Stomach (tissue), 4 donors: Measurements from ENCODE around the gene DYNC1I2.

ENCODE experiments used
- EP300 ChIP-seq: sonication (generic); formaldehyde crosslinking; IDR thresholded peaks from one replicate; pipeline ENCODE4 v1.6.1; 2017; ENCODE audit warnings: antibody characterized with exemption
- POLR2A ChIP-seq, 4 donors: fragments of 450-650 bp; IDR thresholded peaks; one replicate each; pipeline ENCODE4 v1.6.1; 2016; ENCODE audit warnings: antibody characterized with exemption in 4 of 4, control low read depth in 2 of 4, mild to moderate bottlenecking in 1 of 4, moderate library complexity in 1 of 4
- POLR2AphosphoS5 ChIP-seq, 3 donors: sonication (generic); formaldehyde crosslinking; IDR thresholded peaks; one replicate each; pipeline ENCODE4 v1.6.1; 2016; ENCODE audit warnings: antibody characterized with exemption in 3 of 3
- TF ChIP-seq, protein P1 (sequence below), 7 experiments: fragments of 450-650 bp in 4 of 7; fragments of 200-600 bp in 3 of 7; sonication (generic) in 3 of 7; IDR thresholded peaks; one replicate each; pipeline ENCODE4 v1.5.1; 2016 to 2019; ENCODE audit warnings: antibody characterized with exemption in 7 of 7, control low read depth in 2 of 7, mild to moderate bottlenecking in 1 of 7

DNA sequence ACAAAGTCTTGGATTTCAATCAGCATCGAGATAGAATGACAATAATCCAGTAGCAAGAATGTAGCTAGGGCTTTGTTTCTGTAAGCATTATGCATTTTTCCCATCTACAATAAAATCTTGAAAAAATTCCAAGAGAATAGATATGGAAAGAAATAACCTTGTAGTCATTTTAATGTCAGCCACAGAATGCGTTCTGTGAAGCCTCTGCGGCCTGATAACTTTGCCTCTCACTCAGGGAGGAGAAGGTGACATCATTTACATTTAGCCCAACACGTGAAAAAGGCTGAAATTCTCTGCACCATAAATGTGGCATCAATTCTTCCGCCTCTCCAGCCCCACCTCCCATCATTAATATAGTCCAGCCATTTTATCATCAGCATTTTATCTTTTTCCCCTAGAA, 19.1 kb upstream of the DYNC1I2 start:
- TF ChIP-seq POLR2A (IDR thresholded peaks at IDR 0.05) (no peak), POLR2AphosphoS5 (IDR thresholded peaks at IDR 0.05) (no peak), EP300 (no peak)
- TF ChIP-seq, protein P1, sequence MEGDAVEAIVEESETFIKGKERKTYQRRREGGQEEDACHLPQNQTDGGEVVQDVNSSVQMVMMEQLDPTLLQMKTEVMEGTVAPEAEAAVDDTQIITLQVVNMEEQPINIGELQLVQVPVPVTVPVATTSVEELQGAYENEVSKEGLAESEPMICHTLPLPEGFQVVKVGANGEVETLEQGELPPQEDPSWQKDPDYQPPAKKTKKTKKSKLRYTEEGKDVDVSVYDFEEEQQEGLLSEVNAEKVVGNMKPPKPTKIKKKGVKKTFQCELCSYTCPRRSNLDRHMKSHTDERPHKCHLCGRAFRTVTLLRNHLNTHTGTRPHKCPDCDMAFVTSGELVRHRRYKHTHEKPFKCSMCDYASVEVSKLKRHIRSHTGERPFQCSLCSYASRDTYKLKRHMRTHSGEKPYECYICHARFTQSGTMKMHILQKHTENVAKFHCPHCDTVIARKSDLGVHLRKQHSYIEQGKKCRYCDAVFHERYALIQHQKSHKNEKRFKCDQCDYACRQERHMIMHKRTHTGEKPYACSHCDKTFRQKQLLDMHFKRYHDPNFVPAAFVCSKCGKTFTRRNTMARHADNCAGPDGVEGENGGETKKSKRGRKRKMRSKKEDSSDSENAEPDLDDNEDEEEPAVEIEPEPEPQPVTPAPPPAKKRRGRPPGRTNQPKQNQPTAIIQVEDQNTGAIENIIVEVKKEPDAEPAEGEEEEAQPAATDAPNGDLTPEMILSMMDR (IDR thresholded peaks at IDR 0.05), result no peak
